Activated CD4-positive, alpha-beta T cell treated with anti-CD3 and anti-CD28 coated beads for 48 hours (primary cell): ENCODE measurements around the gene IL17RD.

Experiments
- DNase-seq: peaks from one replicate; pipeline ENCODE4 v3.0.0-alpha.2; 2020

The IL17RD gene

DNA sequence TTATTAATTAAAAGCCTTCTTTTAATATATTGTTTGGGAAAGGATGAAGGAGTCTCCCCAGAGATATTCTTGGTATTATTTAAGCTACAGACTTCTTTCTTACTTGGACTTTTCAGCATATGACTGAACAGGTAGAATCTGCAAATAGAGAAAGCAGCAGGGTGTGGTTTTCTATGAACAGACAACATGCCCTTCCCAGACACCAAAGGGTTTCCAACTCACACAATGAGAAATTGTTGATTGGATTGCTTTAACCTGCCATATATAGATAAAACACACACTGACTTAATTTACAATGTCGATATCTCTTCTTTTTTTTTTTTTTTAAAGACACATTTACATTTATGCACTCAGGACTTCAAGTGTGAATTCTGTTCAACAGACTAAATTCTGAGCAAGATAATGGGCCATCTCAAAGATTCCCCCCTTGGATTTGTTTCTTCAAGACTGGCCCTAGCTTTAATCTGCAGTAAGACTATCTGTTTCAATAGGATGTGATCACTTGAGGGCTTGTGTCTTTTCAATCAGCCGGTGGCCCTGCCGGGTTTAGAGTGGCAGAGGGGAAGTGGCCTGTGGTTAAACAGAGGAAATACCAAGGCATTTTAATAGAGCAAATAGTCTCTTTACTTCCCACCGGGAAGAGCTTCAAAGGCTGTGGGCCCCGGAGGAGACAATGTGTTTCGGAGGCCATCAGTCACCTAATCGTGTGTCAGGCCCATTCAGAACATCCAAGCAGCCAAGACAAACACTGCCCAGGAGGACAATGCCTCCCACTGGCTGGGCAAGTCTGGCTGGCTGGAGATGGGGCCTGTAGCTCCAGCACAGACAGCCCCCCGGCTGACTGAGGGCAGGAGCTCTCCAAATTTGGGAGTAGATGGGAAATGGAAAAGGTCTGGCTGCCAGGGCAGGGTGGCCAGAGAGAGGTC is 6.1 kb downstream of the IL17RD start:
- DNase-seq, result no peak

DNA sequence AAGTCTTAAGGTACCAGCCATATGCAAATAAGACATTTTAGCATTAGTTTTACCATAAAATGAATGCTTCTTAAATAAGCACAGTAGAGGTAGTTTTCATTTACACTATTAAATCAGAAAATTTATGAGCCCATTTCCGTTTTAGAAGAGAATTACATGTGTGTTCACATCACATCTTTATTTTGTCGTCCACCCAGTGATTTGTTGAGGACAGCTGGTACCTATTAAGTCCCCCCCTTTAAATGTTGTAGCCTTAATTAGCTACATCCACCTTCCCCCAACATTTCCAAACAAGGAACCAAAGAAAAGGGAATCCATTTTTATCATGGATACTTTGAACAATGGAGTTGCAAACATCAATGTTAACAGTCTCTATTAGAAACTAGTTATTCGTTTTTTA is 6.8 kb downstream of the IL17RD start:
- no peak for DNase-seq

DNA sequence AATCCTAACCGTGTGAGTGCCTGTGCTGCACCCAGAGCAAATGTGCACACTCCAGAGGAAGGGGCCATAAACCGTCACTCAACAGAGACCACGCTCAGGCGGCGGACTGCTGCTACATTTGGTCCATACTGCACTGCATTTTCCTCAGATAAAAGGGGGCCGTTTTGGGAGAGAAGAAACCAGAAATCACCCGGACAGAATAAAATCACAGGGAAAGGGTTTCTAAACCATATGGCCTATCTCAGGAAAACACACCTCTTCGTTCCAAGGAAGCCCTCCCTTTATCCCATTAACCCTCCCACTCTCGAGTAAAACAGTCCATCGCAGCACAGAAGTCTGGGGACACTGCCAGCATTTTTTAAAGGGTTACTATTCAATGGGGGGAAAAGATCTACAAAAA is 7.6 kb downstream of the IL17RD start:
- no peak for DNase-seq

DNA sequence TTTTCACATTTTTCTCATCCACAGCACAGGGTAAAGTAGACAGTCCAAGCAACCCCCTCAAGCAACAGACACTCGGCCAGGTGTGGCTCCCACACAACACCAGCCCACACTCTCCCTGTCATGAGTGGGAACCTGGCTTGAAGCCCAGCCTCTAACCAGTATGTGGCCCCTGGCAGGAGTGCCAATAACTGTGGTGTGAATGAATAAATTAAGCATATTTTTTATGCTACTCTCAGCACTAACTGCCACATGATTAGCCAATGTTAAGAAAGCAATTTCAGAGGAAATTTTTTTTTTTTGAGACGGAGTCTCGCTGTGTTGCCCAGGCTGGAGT is 9.9 kb downstream of the IL17RD start:
- no peak for DNase-seq

DNA sequence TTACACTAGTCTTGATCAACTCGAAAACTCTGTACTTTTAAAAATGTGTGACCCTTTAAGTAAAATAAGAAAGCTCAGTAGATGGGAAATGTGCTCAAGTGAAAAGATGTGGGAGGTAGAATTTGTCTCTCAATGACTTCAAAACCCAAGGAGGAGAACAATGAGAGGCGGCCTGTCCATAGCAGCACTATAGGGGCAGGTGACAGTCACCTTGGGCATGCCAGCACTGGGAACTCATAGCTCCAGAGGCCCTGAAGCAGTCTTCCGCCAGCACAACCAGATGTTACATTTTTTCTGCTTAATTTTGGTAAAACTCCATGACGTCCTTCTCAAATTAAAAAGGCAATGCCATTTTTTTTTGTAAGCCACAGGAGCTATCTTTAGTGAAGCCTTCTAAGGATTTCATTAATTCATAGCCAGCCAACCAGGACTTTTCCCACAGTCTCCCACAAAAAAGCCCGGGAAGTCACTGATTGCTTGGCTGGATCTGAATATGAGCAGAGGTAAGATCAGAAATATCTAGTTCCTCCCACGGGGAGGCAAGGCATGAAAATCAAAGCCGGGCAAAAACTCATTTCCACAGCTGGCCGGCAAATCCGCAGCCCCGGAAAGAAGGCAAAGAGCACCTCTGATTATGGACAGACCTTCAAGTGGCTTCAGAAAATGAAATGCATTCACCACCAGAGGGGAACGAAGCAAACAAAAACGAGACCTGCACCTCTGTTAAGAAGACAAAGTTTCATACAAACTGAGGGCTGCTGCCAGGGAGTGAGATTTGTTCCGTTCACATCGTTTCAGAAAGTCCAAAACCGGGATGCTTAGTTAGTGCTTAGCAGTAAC is 10.5 kb downstream of the IL17RD start:
- DNase-seq, result no peak

DNA sequence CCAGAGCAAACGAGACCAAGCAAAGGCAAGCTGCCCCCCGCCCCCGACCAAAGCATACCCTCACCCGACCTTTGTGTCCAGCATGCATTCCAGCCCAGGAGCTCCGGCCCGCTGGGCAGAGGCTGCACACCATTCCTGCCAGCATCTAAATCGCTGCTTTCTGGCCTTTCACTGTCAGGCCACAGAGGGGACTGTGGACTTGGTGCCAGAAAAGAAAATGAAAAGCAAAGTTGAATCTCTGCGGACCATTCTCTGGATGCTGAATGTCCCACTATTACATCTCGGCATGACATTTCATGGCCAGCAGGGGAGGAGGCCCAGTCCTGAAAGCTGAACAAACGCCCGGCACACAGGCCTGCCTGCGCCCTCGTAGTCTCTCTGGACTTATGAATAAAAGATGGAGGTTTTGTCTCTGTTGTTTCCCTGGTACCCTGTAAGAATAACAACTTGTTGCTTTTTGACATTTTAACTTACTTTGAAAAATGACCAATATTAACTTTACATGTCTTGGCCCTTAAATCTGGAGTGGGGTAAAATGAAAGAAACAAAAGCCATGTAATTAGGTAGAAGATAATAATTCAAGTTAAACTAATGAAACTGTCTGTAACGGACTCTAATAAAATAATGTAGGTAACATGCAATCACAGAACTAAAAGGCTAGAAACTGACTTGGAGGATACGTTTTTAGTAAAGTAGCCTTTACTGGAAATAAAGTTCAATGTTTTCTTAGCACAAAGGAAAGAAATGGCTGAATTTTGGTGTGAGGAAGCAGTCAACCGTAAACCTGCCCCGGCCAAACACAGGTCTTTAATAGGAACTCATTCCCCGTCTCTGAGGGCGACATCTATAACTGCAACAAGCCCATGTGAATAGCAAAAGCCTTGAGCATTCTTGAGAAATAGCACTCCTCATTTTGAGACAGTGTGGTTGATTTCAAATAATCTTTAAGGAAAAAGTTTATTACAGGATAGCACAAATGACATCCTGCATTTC is 12.7 kb downstream of the IL17RD start:
- no peak for DNase-seq

DNA sequence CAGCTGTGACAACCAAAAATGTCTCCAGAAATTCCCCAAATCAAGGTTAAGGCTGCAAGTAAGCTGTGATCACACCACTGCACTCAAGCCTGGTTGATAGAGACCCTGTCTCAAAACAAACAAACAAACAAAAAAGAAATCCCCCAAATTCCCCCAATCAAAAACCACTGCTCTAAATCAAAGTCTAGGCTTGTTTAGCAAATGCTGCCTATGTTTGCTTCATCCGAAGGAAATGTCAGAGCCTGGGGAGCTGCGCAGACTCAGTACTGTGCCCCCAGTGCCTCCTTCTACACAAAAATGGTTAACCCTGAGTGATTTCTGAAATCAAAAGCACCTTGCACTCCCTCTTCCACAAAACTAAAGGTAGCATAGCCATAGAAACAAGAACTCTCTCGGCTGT is 13.4 kb downstream of the IL17RD start:
- DNase-seq, result no peak

DNA sequence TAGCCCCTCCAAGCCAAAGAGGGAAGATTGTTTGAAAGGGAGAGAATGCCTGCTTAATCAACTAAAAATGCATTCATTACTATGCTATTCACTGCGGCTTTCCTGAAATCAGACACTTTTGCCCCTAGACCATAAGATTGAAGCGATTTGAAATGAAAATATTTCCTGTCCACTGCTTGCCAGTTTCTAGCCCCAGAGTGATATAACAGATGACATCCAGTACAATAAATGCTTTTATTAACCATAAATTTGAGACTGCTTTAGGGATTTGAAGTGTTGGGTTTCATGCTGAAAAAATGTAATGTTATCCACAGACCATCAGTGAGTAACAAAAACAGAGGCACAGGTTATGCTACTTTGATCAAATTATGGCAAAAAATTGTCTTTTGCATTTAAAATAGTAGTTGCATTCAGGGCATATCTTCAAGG is 14.1 kb downstream of the IL17RD start:
- DNase-seq, result no peak

DNA sequence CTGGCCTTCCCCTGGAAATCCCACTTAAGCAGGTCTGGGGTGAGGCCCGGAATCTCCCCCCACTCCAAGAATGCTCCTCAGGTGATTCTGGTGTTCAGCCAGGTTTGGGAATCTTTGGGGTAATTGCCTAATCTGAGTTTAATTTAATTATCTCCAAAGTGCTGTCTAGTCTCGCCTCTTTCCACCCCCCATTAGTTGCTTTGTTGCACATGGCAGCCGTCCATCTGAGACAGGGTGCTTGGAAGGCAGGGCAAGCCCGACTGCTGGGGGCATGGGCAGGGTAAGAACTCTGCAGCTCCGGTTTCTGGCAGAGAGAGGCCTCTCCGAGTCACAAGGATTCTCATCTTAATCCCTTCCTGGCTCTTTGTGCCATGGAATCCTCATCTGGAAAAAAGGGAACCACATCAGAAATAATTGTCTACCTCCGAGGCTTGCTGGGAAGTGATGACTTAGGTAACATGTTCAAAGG is 15.0 kb downstream of the IL17RD start:
- DNase-seq, result no peak

DNA sequence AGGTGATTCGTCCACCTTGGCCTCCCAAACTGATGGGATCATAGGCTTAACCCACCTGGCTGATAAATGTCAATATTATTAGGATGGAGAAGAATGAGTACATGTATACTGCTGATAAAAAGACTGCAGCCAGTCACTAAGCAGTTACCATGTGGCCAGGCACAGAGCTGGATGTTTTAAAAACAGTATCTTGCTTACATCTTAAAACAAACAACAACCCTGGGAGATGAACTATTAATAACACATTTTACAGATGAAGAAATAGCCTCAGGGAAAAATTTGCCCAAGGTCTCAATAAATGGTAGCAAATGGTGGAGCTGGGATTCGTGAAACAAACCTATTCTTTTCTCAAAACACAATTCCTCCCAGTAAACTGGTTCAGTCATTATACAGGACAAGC is 18.1 kb downstream of the IL17RD start:
- DNase-seq, result no peak

DNA sequence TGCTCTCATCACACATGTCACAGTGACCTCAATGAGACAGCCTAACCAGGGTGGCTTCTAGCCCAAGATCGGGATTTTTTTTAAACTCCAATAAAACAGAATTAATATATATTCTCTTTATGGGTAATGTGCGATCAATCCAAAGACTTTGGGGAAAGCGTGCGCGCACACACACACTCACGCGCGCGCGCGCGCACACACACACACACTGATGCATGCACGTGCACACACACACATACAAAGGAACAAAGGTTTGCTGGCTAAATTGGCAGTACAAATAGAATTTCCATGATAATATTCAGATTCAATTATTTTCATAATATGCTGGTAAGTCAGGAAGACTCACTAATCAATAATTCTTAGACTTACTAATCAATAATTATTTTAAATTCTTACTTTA is 19.3 kb downstream of the IL17RD start:
- no peak for DNase-seq

DNA sequence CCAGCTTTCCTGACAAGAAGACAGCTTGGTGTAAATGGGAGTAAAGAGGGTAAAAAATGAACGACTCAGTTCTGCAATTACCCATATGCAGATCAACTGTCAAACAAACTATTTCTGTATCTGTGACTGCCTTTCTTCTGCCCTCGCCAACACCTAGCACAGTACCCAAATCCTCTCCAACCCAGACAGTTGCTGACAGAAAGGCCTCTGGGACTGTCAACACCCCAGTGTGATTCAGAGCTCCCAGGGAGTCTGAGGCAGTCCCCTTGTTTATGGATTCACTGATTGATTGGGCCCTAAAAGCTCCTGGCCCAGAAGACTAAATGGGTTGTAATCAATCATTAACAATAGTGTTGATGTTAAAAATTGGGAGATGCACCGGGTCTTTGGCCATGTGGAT is 20.2 kb downstream of the IL17RD start:
- no peak for DNase-seq

DNA sequence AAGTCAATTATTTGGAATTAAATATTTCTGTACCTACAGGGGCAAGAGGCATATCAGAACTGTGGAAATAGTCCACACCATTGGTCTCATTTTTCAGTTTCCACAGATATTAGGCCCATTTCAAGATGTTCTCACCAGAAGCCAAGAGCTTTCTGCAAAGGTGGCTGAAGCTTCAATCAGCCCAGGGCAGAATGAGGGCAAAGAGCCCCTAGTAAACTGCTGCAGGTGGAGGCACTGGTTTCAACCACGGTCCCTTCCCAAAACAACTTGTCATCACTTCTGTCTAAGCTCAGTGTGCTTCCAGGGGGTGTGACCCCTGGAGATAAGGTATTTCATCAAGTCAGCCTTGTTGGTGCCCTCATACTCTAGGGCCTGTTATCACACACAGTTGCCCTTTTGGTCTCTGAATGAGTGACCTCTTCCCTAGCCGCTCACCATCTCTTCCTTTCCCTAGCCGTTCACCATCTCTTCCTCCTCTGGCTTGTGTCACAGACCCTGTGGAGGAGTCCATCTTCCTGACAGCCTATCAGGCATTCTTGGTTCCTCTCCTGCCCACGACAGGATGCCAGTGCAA is 21.2 kb downstream of the IL17RD start:
- no peak for DNase-seq

DNA sequence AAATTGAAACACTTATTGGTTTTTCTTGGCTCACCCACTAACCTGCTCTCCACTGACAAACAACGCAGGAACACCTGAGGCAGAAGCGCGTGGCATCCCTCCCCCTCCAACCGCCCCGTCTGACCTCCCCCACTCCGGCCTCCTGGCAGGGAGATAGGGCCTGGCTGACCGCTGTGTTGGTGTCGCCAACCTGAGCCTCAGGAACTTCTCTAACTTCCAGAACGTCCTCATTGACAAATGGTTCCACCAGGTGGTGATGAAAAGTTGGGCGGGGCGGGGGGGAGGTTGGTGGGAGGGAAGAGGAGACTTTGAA is 22.8 kb downstream of the IL17RD start:
- no peak for DNase-seq

DNA sequence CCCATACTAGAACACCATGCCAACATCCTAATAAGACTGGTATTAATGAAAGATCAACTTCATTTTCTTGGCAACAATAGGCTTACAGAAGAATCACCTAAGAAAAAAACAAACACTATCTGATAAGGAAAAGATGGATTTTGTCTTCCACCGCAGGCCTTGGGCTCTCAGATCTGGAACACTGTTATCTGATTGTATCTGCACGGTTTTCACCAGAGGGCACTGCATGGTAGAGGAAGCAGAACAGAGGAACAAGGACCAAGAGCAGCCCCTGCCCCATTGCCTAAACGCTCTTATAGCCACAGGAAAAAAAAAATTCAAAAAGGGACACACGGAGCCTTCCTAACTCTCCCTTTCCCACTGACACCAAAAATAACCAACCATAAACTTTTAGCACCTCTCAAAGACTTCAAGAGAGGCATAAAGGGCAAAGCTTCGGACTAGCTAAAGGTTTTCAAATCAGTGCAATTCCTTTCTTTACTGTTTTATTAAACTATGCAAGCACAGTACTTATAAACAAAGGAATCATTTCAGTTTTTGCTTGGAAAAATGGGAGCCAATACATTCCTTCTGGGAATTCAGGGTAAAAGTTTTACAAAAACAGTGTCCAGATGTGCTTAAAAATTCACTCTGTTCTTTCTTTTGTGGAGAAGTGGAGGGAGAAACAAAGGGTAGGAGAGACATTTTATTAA is 23.3 kb downstream of the IL17RD start:
- no peak for DNase-seq

DNA sequence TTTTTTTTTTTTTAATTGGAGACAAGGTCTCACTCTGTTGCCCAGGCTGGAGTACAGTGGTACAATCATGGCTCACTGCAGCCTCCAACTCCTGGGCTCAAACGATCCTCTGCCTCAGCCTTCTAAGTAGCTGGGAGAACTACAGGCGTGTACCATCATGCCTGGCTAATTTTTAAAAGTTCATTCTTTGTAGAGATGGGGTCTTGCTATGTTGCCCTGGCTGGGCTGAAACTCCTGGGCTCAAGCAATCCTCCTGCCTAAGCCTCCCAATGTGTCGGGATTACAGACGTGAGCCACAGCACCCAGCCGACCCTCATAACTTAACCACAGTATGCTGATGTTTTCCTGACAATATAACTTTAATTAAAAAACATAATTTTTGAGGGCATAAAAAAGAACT is 24.3 kb downstream of the IL17RD start:
- DNase-seq, result no peak

DNA sequence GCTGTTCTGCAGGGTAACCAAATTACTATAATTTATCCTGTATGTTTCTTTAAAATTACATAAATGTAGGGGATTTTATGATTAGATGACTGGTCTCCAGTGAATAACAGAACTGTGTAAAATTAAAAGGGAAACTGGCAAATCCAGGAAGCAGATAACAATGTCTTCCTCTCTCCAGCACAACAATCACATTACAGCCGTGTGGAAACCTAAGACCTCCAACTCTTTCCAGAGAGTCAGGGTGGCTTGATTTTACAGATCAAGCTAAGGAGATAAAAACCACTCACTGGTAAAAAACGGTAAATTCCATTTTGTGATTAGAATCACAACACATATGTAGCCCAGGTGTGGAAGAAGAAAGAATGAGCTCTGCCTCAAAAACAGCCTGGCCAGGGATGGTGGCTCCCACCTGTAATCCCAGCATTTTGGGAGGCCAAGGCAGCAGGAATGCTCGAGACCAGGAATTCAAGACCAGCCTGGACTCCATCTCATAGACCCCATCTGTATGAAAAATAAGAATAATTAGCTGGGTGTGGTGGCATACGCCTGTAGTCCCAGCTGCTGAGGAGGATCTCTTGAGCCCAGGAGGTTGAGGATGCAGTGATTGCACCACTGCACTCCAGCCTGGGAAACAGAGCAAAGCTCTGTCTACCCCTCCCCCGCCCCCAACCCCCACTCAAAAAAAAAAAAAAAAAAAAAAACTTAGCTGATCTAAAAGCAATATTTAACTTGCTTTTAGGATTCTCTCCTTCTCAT is 29.0 kb downstream of the IL17RD start:
- no peak for DNase-seq

DNA sequence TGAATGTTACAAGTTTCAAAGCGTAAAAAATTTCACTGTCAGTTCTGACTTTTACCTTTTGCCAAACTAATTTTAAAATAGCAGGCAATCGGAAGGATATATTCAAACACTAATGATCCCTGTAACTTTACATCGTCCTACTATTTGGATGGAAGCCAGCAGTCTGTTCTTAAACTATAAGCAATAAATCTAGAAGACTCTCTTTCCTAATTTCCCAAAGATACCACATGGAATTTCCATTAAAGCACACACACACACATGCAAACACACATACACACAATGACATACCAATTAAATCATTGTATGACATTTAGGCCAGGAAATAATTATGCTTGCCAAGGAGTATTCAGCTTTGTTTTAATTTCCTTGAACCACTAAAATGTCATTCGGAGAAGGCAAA is 32.0 kb downstream of the IL17RD start:
- no peak for DNase-seq

DNA sequence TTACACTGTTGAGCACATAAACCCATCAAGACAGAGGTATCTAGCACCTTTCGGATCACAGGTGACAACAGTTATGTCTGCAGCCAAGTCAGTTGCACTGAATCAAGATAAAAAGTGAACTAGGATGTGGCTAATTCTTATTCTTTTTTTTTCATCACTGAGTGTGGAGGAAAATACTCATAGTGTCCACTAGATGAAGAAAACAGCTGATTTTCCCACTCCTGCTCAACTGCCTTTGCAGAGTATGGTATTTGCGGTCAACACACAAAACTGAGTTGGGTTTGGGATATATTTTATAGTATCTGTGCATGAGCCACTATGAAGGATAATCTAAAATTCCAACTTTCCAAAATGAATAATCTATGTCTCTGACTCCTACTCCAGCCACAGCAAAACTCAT is 32.5 kb downstream of the IL17RD start:
- no peak for DNase-seq

DNA sequence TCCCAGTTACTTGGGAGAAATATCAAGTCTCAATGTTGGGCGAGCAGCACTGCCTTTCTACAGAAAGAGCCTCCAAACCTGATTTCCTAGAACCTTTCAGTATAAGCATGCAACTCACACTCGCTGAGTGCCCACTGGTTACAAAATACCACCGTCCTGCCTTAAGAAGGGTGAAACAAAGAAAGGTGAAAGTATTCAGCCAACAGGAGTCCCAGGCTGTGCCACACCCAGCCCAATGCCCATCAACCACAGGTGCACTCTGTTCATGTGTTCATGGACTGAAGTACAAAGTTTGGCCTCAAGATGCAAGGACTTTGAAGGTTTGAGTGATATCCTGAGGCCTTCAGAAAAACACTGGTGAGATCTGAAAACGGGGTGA is 34.0 kb downstream of the IL17RD start:
- DNase-seq, result no peak

DNA sequence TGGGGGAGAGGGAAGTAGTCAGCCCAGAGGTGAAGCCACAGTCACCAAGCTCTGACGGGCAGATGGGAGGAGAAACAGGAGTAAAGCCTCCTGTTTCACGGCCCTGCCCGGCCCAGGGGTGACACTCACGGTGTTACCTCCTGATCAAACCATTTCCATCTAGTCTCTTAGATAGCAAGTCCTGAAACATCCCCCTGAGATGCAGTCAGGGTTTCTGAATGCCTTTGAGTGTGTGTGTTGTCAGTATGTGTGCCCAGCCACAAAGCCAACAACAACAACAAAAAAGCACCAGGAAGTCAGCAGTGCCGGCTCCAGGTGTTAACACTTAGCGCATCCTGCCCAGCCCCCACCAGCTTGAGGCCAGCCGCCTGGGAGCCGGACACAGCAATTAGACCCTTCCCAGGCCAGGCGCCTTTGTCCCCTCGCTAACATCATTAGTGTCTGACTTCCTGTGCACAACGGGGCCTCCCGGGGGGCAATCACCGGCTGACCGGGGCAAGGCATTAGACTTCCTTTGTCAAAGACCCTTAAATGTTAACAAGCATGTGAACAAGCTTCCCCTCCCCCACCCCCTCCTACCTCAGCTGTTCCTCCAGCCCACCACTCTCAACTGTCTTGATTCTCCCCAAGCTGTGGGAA is 34.5 kb downstream of the IL17RD start:
- no peak for DNase-seq
